Measurements from ENCODE around the gene C1orf226.

The C1orf226 gene

DNA sequence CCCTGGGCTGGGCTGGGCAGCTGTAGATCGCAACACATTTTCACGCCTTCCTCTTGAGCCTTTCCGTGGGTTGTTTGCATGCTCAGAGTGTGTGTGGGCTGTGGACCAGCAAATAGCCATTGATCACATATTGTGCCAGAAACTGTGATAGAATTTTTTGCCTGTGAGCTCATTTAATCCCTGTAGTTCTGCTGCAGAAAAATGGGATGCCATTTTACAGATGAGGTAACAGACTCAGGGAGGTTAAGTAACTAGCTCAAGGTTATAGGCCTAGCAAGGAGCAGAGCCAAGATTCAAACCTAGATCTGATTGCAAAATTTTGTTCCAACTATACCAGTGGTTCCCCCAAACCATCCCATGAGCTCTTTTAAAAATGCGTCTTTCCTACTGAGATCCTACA is 15.4 kb upstream of the C1orf226 start:
- no peak for FAIRE-seq

DNA sequence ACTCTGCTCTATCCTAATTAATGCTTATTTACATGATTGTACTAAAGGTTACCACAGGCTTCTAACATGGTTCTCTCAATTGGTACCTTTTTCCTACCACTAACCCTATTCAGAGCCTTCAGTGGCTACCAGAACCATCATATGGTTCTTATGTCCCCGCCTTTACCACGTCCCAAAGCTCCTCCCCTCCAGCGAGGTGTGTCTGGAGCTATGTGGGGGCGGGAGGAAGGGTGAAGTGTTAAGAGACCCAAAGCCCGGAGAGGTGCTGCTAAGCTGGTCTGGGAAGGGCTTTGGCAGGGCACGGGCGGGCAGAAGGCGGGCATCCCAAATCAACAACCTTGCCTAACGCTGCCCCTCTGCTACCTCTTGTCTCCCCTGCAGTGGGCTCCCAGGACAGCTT is 14.9 kb upstream of the C1orf226 start:
- no peak for FAIRE-seq

DNA sequence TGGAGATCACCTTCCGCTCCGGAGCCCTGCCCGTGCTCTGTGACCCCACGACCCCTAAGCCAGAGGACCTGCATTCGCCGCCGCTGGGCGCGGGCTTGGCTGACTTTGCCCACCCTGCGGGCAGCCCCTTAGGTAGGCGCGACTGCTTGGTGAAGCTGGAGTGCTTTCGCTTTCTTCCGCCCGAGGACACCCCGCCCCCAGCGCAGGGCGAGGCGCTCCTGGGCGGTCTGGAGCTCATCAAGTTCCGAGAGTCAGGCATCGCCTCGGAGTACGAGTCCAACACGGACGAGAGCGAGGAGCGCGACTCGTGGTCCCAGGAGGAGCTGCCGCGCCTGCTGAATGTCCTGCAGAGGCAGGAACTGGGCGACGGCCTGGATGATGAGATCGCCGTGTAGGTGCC is 14.5 kb upstream of the C1orf226 start:
- no peak for FAIRE-seq

DNA sequence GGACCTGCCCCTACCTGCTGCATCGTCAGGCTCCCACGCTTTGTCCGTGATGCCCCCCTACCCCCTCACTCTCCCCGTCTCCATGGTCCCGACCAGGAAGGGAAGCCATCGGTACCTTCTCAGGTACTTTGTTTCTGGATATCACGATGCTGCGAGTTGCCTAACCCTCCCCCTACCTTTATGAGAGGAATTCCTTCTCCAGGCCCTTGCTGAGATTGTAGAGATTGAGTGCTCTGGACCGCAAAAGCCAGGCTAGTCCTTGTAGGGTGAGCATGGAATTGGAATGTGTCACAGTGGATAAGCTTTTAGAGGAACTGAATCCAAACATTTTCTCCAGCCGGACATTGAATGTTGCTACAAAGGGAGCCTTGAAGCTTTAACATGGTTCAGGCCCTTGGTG is 13.8 kb upstream of the C1orf226 start:
- FAIRE-seq, result no peak

DNA sequence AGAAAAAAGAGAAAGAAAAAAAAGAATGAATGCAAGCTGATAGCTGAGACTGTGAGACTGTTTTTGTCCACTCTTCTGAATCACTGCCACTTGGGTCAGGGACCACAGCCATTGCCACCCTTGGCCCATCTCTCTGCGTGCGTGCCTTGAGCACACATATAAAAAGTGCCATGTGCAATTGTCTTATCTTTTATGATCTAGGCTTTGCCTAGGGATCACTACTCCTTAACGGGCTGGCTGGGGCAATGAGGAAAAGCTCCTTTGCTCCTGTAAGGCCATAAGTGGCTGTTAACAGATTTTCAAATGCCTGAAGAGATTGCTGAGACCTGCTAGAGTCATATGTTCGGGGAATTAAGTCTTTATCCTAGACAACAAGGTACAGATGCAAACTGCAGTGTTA is 13.1 kb upstream of the C1orf226 start:
- FAIRE-seq, result no peak

GRCh38 chr1:162369571-162369970 is 12.0 kb upstream of the C1orf226 start:
- FAIRE-seq, result no peak

DNA sequence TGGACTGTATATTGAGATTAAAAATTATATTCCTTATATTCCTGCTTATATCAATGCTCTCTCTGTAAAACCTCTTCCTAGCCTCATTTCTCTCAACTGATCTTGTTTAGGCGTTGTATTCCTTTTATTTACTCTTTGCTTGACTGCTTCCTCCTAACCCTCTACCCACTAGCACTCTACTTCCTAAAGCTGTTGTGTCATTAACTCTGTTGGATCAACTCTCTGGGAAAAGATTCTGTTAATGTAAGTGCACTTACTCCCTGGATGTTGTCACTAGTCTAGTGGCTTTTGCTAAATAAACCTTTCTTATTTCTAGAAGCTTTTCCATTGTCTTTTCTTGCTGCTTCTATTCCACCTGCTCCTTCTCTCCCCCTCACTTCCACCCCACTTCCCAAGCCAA is 11.4 kb upstream of the C1orf226 start:
- no peak for FAIRE-seq

DNA sequence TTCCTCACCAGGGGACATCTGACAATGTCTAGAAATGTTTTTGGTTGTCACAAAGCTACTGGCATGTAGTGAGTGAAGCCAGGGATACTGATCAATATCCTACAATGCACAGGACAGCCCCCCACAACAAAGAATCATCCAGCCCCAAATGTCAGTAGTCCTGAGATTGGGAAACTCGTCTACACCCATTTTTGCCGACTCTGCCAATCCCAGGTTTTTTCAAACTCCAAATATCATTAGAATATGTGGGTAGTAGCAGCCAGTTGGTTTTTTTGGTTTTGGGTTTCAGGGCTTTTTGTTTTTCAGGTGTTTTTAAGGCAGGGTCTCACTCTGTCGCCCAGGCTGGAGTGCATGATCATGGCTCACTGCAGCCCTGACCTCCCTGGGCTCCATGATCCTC is 10.8 kb upstream of the C1orf226 start:
- no peak for FAIRE-seq

DNA sequence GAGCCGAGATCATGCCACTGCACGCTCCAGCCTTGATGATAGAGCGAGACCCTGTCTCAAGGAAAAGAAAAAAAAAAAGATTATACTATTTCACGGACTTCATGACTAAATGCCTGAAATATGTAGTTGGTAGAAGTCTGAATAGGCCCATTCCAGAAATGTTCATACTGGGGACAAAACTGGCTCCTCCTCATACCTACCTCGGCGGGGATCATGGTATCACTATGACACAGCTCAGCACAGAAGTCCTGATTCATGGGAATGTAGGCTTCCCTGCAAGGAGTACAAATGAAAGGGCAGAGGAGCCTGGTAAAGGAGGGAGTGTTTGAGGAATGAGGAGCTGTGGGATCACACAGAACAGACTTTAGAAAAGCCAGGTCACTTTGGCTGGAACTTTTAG is 9.9 kb upstream of the C1orf226 start:
- no peak for FAIRE-seq

DNA sequence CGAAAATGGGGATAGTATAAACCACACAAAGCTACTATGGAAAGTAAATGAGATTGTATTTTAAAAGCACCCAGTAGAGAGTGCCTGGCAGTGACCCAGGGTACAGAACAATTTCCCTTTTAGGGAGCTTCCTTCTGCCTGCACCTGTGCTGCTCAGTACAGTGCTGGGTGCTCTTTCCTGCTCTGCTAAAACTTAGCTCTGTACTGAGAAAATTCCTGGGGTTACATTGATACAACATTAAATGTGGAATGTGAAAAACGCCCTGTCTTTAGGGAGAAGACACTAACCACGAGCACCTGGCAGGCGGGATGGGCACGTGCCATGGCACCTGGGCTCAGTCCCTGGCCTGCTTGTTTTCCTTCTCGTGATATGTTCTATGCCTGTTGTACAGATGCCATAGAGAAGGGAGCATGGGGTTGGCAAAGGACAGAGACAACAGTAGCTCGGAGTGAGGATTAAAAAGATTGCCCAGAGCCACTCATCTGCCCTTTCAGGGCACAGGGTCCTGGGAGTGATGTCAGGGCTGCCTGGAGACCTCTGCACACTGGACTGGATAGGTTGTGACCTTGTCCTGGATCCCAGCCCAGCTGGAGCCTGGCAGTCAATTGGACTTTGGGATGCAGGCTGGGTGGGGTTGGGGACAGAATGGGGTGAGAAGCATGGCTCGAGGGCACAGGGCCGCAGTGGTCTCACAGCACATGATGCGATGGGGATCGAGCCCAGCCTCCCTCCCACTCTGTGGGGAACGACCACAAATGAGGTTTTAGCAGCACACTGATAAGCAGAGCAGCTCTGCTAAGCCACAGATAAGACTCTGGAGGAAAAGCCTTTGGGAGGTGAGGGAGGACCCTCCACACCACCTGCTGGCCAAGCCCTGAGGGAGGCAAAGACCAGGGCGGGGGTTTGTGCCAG is 9.1 kb upstream of the C1orf226 start:
- FAIRE-seq, result no peak

DNA sequence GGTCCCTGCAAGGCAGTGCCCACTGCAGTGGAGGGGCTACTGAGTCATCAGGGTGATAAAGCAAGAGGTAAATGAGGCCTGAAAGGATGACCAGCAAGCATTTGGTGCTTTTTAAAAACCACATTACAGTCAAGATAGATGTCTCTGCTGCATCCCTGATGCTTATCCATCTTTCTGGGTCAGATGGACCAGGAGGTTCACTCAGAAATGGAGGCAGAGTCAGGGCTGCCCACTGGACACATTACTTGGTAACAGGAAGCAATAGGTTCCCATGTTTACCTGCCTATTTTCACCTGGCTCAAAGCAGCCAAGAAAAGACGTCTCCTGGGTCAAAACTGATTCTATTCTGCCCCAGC is 8.5 kb upstream of the C1orf226 start:
- no peak for FAIRE-seq

GRCh38 chr1:162373541-162374260 is 7.8 kb upstream of the C1orf226 start:
- FAIRE-seq, result no peak

GRCh38 chr1:162374406-162374805 is 7.1 kb upstream of the C1orf226 start:
- FAIRE-seq, result no peak

GRCh38 chr1:162375463-162375862 is 6.1 kb upstream of the C1orf226 start:
- FAIRE-seq, result no peak

DNA sequence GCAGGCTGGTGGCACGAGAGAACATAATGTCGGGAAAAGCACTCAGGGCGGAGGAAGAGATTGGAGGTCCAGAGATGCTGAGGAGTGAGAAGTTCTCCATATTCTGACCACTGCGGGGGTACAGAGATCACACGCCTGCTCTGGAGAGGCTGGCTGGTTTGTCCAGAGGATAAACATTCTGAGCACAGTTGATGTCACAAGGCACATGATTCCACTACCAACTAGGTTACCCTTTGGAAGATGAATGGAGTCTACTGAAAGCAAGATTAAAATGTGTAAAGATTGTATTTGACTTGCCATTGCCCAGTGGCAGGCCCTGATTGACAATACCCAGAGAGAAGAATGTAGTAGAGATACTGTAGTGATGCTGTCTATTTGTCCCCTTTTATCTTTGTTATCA is 4.8 kb upstream of the C1orf226 start, which contains the start of gene SPATA46:
SPATA46 (minus strand) TSS at position 164 of the 400 bp plus-strand sequence; CDS start at position 100, 64 bp downstream.
- FAIRE-seq, result no peak

DNA sequence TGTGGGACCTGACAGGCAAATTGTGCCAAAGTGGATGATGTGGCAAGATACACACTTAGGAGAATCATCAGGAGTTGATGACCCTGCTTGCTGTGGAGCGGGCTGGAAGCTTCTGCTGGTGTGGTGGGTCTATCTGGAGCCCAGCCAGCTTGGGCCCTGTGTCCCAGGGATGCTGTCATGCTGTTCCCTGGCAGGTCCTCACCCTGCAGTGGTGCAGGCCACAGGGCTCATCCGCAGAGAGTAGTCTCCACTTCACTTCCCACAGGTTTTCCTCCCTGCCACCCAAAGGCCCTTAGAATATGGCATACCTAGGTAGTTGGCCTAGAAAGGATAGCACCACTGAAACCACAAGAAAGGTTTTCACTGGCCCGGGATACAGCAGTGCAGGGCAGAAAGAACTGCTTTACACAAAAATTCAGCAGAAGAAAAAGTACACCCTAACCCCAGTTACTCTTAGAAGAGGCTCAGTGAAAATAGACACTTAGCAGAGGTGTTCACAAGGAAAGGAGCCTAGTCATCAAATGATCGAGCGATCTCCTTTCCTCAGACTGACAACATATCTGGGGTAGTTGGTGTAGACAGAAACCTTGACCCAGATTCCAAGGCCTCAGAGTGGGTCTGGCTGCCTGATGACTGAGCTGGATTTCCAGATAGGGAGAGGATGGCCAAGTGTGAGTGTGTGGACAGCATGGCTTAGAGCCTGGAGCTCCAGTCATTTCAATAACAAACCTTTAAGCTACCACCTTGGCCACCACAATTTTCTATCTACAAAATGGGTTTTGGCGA is 1.3 kb upstream of the C1orf226 start:
- FAIRE-seq, result no peak

DNA sequence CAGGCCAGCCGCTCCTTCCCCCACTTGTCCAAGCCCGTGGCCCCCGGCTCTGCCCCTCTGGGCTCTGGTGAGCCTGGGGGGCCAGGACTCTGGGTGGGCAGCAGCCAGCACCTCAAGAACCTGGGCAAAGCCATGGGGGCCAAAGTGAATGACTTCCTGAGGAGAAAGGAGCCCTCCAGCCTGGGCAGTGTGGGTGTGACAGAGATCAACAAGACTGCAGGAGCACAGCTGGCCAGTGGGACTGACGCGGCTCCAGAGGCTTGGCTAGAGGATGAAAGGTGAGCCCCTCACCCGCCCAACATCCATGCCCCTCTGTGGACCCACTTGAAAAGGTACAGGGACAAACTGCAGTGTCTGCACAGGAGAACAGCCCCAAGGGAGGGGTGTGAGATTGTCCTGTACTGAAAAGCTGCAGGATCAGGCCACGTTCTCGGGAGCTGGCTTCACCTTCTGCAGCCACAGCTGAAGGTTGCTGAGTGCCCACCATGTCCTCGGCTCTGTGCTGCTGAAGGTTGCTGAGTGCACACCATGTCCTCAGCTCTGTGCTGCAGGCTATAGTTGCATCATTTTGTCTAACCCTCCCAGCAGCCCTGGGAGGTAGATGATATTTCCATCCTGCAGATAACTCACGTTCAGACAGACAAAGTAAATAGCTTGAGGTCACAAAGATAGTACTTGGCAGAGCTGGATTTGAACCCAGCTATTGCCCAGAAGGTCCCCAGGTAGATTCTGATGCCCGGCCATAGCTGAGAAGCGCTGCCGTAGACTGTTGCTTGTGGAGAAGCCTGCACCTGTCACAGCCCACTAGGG is 618 bp downstream of the C1orf226 start:
- no peak for FAIRE-seq

- FAIRE-seq, result no peak
Measured at GRCh38 chr1:162383091-162383490, 1.6 kb downstream of the C1orf226 start.

DNA sequence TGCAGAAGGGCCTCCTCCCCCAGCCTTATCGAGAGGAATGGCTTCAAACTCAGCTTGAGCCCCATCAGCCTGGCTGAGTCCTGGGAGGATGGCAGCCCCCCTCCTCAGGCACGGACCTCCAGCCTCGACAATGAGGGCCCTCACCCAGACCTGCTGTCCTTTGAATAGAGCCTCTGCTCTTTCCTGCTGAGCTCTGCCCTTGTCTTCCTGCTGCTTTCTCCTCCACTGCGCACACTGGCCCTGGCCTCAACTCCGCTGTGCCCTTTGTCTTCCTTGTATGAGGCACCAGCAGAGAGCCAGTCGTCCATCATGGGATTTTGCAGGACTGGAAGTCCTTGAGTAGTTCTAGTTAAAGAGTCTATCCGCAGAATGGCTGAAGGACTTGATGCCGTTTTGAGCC is 2.0 kb downstream of the C1orf226 start:
- FAIRE-seq, result no peak

DNA sequence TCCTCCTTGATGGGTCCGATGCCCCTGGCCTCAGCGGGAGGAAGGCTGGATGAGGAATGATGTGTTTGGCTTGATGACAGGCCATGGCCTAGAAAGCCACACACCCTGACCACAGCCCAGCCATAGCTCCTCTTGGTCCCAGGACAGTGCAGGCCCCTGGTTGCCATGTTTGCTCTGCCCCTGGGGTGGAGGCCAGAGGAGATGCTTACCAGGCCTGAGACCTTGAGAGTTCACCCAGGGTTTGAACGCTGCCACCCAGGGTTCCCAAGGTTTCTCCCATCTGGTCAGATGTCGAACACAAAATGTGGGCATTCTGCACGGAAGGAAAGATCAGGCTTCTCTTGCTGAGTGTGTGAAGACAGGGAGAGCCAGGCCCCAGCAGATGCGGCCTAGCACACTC is 2.6 kb downstream of the C1orf226 start:
- FAIRE-seq, result no peak

DNA sequence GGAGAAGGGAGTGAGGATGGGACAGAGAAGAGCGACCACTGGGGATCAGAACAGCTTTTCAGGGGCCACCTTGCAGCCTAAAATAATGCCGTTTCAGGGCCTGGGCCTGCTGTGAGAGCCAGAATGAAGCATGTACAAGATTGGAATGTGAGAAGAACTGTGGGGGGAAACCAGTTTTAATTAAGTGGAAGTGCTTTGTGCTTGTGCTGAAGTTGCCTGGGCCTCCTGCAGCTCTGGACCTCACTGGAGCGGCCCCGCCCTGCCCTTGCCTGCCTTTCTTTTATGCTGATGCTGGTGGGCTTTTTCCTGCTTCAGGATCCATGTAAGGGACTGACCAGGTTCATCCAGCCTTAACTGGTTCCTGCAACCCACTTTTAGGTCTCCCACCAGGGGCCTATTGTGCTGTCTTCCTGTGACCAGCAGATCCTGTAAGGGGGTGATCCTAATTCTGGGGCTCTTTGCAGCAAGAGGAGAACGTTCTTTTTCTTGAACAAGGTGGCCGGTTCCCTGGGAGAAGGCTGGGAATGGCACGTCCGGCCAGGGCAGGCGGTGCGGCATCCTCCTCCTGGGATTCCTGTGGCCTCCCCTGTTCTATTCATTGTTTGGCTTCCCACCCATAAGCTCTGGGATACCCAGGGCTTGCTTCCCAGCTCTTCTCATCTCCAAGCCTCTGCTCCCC is 3.2 kb downstream of the C1orf226 start:
- FAIRE-seq, result no peak

- FAIRE-seq, result no peak
Measured at GRCh38 chr1:162385280-162385623, 3.7 kb downstream of the C1orf226 start.

Data from TTC549 (cell line).